Measurements from ENCODE around the gene GAPT.

GAPT gene

DNA sequence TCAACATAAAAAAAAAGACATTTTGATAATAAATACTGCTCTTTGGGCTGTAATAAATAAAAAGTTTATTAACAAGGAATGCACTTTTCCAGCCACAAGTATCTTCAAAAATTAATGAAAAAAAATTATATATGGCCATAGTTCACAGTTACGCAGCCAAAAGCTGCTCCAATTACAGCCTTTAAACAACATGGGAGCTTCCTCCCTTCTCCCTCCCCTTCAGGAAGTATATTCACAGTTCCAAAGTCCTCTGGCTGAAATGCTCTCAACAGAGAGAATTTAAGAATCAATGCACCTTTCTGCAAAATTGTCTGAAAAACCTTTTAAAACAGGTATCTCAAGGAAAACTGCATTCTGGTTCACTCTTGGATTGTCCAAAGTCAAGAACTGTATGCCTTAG is 37.2 kb upstream of the GAPT start:
- no peak overlapping the region for H3K4me3 ChIP-seq
- TF ChIP-seq Cebpa-rat (IDR thresholded peaks at IDR 0.05) = no peak

DNA sequence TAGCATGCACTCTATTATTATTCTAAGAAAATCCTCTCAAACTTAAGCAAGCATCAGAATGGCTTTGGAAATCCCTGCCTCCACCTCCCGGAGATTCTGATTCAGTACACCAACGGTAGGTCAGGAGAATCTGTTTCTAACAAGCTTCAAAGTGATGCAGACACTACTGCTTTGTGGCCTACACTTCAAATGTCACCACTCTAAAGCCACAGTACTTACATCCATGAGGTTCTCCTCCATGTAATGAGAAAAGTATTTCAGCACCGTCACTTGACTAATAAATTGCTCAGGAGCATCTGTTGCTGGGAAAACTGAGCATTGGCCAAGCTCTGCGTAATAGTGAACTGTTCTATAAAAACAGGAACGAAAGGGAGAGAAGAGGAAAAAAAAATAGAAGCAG is 36.2 kb upstream of the GAPT start:
- no peak for TF ChIP-seq Cebpa-rat (IDR thresholded peaks at IDR 0.05)
- Histone ChIP-seq H3K4me3 (no peak overlapping the region), H3K9me3 (no peaks in the 10 kb centered on the region), H3K27ac (no peak overlapping the region), H3K9ac (no peak overlapping the region), H3K4me2 (no peak overlapping the region), H3K27me3 (peaks cover 17% of the 10 kb centered on the region), H3K36me3 (peaks cover 35% of the 10 kb centered on the region), H4K20me1 (peaks cover 18% of the 10 kb centered on the region; the same call in 1 of the 2 replicates), H3K4me1 (peaks cover 12% of the 10 kb centered on the region; the same call in 1 of the 2 replicates)

More for the DNA sequence above, 37.2 kb upstream of the GAPT start:
- Histone ChIP-seq H3K9me3 (no peaks in the 10 kb centered on the region), H3K36me3 (peaks cover 35% of the 10 kb centered on the region), H3K4me2 (no peak overlapping the region), H3K27ac (no peak overlapping the region), H3K27me3 (peaks cover 9% of the 10 kb centered on the region), H3K9ac (no peak overlapping the region), H3K4me1 (peaks cover 11% of the 10 kb centered on the region; the same call in 1 of the 2 replicates), H4K20me1 (peaks cover 12% of the 10 kb centered on the region; the same call in 1 of the 2 replicates)

DNA sequence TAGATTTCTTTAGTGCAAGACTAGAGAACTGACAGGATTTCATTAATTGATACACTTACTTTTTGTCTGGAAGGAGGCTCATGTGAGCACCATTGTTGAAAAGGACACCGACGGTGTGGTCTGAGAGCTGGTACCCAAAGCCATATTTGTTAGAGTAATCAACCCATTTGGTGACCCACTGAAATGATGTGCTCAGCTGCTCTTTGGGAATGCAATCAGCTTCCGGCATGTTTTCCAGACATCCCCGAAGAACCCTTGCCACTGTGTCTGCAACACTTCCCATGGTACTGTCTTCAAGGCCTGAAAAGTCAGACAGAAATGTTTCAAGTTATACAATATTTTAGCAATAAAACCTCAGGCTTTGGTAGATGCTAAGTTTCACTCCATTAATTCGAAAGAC is 35.8 kb upstream of the GAPT start:
- Histone ChIP-seq H3K4me3 (no peak overlapping the region), H3K27me3 (peaks cover 17% of the 10 kb centered on the region), H3K27ac (no peak overlapping the region), H3K4me2 (no peak overlapping the region), H4K20me1 (peaks cover 18% of the 10 kb centered on the region; the same call in 1 of the 2 replicates), H3K4me1 (peaks cover 12% of the 10 kb centered on the region; the same call in 1 of the 2 replicates), H3K9me3 (no peaks in the 10 kb centered on the region), H3K9ac (no peak overlapping the region), H3K36me3 (peaks cover 35% of the 10 kb centered on the region)
- no peak for TF ChIP-seq Cebpa-rat (IDR thresholded peaks at IDR 0.05)

DNA sequence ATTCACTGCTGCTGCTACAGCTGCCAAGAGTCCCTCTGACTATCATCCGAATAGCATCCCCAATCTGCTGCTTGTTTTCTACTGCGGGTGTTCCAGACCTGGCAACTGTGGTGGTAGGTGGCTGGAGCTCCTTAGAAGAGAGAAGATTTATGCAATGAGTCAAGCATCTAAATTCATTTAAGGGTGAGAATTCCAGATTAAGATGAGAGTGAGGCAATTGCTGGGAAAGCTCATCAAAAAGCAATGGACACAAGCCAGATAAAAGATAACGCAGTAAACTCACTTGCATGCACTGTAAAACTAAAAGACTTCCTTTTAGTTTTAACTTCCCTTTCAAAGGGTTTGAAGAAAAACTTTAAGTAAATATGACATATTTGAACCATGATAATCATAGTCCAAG is 35.2 kb upstream of the GAPT start:
- Histone ChIP-seq H3K4me3 (no peak overlapping the region), H3K9ac (no peak overlapping the region), H3K27me3 (peaks cover 17% of the 10 kb centered on the region), H3K27ac (no peak overlapping the region), H3K9me3 (no peaks in the 10 kb centered on the region), H3K36me3 (peaks cover 35% of the 10 kb centered on the region), H3K4me2 (no peak overlapping the region), H4K20me1 (peaks cover 18% of the 10 kb centered on the region; the same call in 1 of the 2 replicates), H3K4me1 (peaks cover 14% of the 10 kb centered on the region)
- no peak for TF ChIP-seq Cebpa-rat (IDR thresholded peaks at IDR 0.05)

DNA sequence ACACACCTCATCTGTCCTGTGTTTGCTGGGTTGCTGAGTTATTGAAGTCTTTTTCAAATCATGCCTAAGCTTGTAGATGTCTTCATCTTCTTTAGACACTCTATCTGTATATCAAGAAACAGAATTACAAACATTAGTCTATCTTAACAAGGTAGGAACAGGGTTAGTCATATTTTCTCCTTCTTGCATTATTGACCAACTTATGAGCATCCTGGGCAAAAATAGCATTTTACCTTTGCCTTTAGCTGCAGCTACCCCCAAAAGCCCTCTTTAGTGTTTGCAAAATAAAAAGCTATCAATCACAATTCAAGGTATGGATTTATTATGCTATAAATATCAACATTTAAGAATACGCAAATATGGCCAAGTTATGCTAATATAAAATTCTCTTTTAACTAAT is 34.7 kb upstream of the GAPT start:
- Histone ChIP-seq H3K4me3 (no peak overlapping the region), H4K20me1 (peaks cover 18% of the 10 kb centered on the region; the same call in 1 of the 2 replicates), H3K27ac (no peak overlapping the region), H3K36me3 (peaks cover 35% of the 10 kb centered on the region), H3K4me1 (peaks cover 19% of the 10 kb centered on the region), H3K4me2 (no peak overlapping the region), H3K9ac (no peak overlapping the region), H3K27me3 (peaks cover 17% of the 10 kb centered on the region), H3K9me3 (no peaks in the 10 kb centered on the region)
- no peak for TF ChIP-seq Cebpa-rat (IDR thresholded peaks at IDR 0.05)

DNA sequence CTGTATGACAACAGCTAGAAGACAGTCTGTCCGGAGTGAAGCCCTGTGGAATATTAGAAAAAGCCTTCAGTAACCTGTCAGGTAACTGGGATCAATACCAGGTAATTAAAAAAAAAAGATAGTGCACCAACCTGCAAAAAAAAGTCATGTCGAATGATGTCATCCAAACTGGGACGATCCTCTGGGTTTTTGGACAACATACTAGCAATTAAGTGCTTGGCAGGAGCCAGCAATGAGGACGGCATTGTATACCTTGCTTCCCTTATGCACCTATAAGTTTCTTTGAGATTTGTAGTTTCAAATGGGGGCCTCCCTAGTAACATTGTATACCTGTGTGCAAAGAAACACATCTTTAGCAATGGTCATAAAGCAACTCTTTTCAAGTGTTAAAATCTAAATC is 34.2 kb upstream of the GAPT start:
- H3K4me2 ChIP-seq = no peak overlapping the region
- H3K27me3 ChIP-seq = peaks cover 17% of the 10 kb centered on the region
- no peak overlapping the region for H3K9ac ChIP-seq
- peaks cover 35% of the 10 kb centered on the region for H3K36me3 ChIP-seq
- peaks cover 18% of the 10 kb centered on the region; the same call in 1 of the 2 replicates for H4K20me1 ChIP-seq
- H3K4me1 ChIP-seq = peaks cover 24% of the 10 kb centered on the region
- no peak for TF ChIP-seq Cebpa-rat (IDR thresholded peaks at IDR 0.05)
- no peak overlapping the region for H3K27ac ChIP-seq
- H3K4me3 ChIP-seq = no peak overlapping the region
- H3K9me3 ChIP-seq = no peaks in the 10 kb centered on the region

DNA sequence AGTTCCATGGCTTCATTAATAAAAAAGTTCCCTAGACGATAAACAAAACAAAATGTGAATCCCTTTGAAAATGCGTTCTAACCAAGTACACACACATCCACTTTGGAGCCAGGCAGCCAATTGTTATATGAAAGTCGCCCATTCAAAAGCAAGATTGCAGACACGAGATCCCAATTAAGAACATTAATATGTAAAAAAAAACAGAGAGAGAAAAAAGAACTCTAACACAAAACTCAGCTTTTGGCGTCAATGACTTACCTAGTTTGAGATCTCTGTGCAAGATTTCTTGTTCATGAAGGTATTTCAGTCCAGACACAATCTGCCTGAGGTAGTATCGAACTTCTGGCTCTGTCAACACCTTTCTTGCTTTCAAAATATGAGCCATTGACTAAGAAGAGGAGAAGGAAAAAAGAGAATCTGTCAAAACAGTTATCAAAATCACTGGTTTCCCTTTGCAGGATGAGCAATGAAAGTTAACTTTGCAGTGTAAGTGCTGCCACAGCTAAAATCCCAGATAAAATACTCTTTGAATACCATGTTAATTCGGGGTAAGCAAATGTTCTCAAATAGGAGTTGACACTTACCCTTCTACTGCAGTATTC is 33.0 kb upstream of the GAPT start:
- H3K27ac ChIP-seq = no peak overlapping the region
- no peak overlapping the region for H3K9ac ChIP-seq
- H3K4me2 ChIP-seq = peak overlapping the region; percentile 96
- H3K4me3 ChIP-seq = peak overlapping the region; percentile 84
- peaks cover 18% of the 10 kb centered on the region; the same call in 1 of the 2 replicates for H4K20me1 ChIP-seq
- H3K4me1 ChIP-seq = peaks cover 29% of the 10 kb centered on the region
- no peaks in the 10 kb centered on the region for H3K9me3 ChIP-seq
- TF ChIP-seq Cebpa-rat (IDR thresholded peaks at IDR 0.05) = no peak
- H3K27me3 ChIP-seq = peaks cover 17% of the 10 kb centered on the region
- peaks cover 35% of the 10 kb centered on the region for H3K36me3 ChIP-seq

DNA sequence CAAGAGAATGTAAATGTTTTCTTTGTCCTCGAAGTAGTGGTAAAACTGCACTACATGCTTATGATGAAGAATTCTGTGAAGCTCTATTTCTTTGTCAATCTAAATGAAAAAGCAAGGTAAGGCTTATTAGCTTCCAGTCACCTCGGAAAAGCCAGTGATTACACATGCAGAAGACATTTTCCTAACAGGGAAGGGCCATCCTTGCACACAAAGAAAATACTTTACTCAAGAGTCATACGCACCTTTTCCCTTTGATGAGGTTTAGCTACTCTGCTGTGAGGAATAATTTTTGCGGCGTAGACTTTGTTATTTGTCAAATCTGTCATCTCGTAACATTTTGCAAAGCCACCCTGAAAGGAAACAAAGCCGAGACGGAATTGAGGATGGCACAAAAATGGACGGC is 32.5 kb upstream of the GAPT start:
- Histone ChIP-seq H3K9ac (peak overlapping the region; percentile 86), H3K4me2 (peak overlapping the region; percentile 96), H3K4me1 (peaks cover 29% of the 10 kb centered on the region), H3K9me3 (no peaks in the 10 kb centered on the region), H3K27ac (no peak overlapping the region), H3K4me3 (peak overlapping the region; percentile 84), H4K20me1 (peaks cover 18% of the 10 kb centered on the region; the same call in 1 of the 2 replicates), H3K27me3 (peaks cover 17% of the 10 kb centered on the region), H3K36me3 (peaks cover 34% of the 10 kb centered on the region)
- TF ChIP-seq Cebpa-rat (IDR thresholded peaks at IDR 0.05) = no peak

DNA sequence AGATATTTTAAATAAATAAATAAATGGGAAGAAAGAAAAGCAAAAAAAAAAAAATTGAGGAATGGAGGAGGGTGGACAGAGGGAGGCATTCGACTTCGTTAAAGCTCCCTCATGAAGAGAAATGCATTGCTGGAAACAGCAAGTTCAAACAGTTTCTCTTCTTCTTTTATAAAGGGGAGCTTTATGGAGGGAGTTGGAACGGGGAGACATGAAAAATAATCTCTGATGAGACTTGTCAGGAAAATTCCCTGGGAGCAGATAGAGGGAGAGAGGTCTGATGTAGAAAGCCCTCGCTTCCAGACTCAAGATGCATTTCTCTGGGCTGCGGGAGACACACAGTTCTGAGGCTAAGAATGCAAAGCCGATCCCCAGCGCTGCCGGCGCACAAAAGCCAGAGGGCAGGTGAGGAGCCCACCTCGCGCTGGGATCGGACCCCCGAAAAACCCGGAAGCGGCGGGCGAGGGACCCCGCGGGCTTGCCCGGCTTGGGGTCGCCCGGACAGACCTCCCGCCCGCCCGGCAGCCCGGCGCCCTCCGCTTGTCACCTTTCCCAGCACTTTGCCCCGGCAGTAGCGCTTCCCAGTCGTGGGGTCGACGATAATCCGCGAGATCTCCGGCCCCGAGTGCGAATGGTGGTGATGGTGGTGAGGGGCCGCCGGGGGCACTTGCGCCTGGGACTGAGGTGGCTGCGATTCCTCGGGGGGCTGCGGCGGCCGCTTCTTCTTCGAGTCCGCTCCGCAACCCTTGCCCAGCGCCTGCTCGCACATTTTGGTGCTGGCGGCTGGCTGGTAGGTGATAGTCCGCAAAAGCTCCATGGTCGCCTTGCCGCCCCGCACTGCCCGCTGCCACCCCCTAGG is 31.9 kb upstream of the GAPT start:
- peaks cover 17% of the 10 kb centered on the region for H3K27me3 ChIP-seq
- H3K9ac ChIP-seq = peak overlapping the region; percentile 86
- H3K36me3 ChIP-seq = peaks cover 28% of the 10 kb centered on the region
- peak overlapping the region; percentile 96 for H3K4me2 ChIP-seq
- peak overlapping the region; percentile 86 for H3K27ac ChIP-seq
- H3K4me3 ChIP-seq = peak overlapping the region; percentile 84
- peaks cover 18% of the 10 kb centered on the region; the same call in 1 of the 2 replicates for H4K20me1 ChIP-seq
- H3K9me3 ChIP-seq = no peaks in the 10 kb centered on the region
- peaks cover 29% of the 10 kb centered on the region for H3K4me1 ChIP-seq
- no peak for TF ChIP-seq Cebpa-rat (IDR thresholded peaks at IDR 0.05)

All from BLaER1 (cell line).